K562 (cell line): ENCODE data around the gene HEMK1. TPM values are rescaled to one million over a fixed set of nuclear protein-coding genes. Genes with fewer than 3 reads are reported as not detected.

Experiments used
- CBX3 ChIP-seq, 2 experiments: IDR thresholded peaks; 1 replicate in 1 of 2; 2 replicates in 1 of 2; pipeline ENCODE4 v1.6.1; 2012; ENCODE audit warnings: inconsistent platforms in 2 of 2, low read length in 2 of 2, borderline replicate concordance in 1 of 2, control low read depth in 1 of 2
- CCAR2 ChIP-seq: fragments of 200-400 bp; formaldehyde crosslinking; IDR thresholded peaks from 2 replicates; pipeline ENCODE4 v1.6.1; 2017; ENCODE audit warnings: mild to moderate bottlenecking, low read depth, low read length
- HNRNPK ChIP-seq: fragments of 200-400 bp; formaldehyde crosslinking; IDR thresholded peaks from one replicate; pipeline ENCODE4 v1.6.1; 2018; ENCODE audit warnings: mild to moderate bottlenecking, low read depth, low read length; ENCODE audit not compliant: poor library complexity, severe bottlenecking
- KLF10 ChIP-seq: fragments of 250-450 bp; sonication (Bioruptor Pico); IDR thresholded peaks from 2 replicates; pipeline ENCODE4 v1.6.1; 2021; ENCODE audit warnings: matching md5 sums
- MECOM ChIP-seq: fragments of 250-450 bp; sonication (Bioruptor Pico); IDR thresholded peaks from 2 replicates; pipeline ENCODE4 v1.8.0; 2022; ENCODE audit warnings: inconsistent platforms
- PHB2 ChIP-seq: fragments of 450-650 bp; IDR thresholded peaks from 2 replicates; pipeline ENCODE4 v1.6.1; 2017; ENCODE audit warnings: low read depth
- POLR2A ChIP-seq: fragments of 450-650 bp; conservative IDR thresholded peaks from 2 replicates; pipeline ENCODE4 v1.6.1; 2016
- RBFOX2 ChIP-seq: fragments of 200-400 bp; formaldehyde crosslinking; IDR thresholded peaks from 2 replicates; pipeline ENCODE4 v1.6.1; 2017; ENCODE audit warnings: low read depth, mild to moderate bottlenecking, low read length, moderate library complexity
- SETDB1 ChIP-seq: IDR thresholded peaks from one replicate; pipeline ENCODE4 v1.6.1; 2012; ENCODE audit warnings: low read length, control low read depth, inconsistent platforms
- THAP12 ChIP-seq: fragments of 250-450 bp; sonication (Bioruptor Pico); IDR thresholded peaks from 2 replicates; pipeline ENCODE4 v1.9.0; 2021; ENCODE audit warnings: mild to moderate bottlenecking, inconsistent platforms
- USF1 ChIP-seq: sonication (generic); formaldehyde crosslinking; IDR thresholded peaks from 2 replicates; pipeline ENCODE4 v1.9.0; 2022; ENCODE audit warnings: mild to moderate bottlenecking, missing genetic modification reagents
- ZFP36 ChIP-seq: fragments of 150-350 bp; IDR thresholded peaks from 2 replicates; pipeline ENCODE4 v1.6.1; 2018; ENCODE audit warnings: low read length, low read depth; ENCODE audit not compliant: partially characterized antibody
- ZHX1 ChIP-seq: fragments of 150-350 bp; conservative IDR thresholded peaks from 2 replicates; pipeline ENCODE4 v1.6.1; 2014; ENCODE audit warnings: low read length
- ZKSCAN3 ChIP-seq: fragments of 250-450 bp; sonication (Bioruptor Pico); IDR thresholded peaks from 2 replicates; pipeline ENCODE4 v1.4.0; 2020
- ZNF655 ChIP-seq: fragments of 250-450 bp; sonication (Bioruptor Pico); IDR thresholded peaks from 2 replicates; pipeline ENCODE4 v1.5.0; 2021
- polyA plus RNA-seq, 8 experiments: library from polyadenylated mRNA; depleted of rRNA in 4 of 8; stranded (reverse) in 5 of 8; unstranded in 3 of 8; fragments of >200 nt; fragmentation: Nextera tagmentation in 2 of 8; fragmentation: Illumina TruSeq in 1 of 8; extraction: Ambion mirVana in 2 of 8; extraction: Trizol in 1 of 8; gene quantifications; 2 replicates each; pipeline versions ENCODE4 v1.2.1 to v1.2.3, GENCODE V29; 2011 to 2014; ENCODE audit warnings: inconsistent platforms in 1 of 8, missing spikeins in 1 of 8
- total RNA-seq, 7 experiments: library from RNA; depleted of rRNA in 6 of 7; stranded (reverse); fragments of >200 nt in 6 of 7; fragmentation: Illumina TruSeq in 2 of 7; extraction: Trizol in 2 of 7; gene quantifications; 2 replicates each; pipeline versions ENCODE4 v1.2.1 to v1.2.3, GENCODE V29; 2011 to 2021; ENCODE audit warnings: low replicate concordance in 1 of 7
- TF ChIP-seq, protein P1 (sequence below), 3 experiments: fragments of 200-800 bp in 1 of 3; fragments of 250-450 bp in 1 of 3; fragments of 450-650 bp in 1 of 3; sonication (Bioruptor Pico) in 1 of 3; sonication (Bioruptor generic) in 1 of 3; formaldehyde crosslinking in 1 of 3; IDR thresholded peaks; 2 replicates each; pipeline versions ENCODE4 v1.6.1 to v1.8.0; 2016 to 2022; ENCODE audit warnings: mild to moderate bottlenecking in 2 of 3, missing genetic modification characterization in 2 of 3, missing compliant biosample characterization in 1 of 3, moderate library complexity in 1 of 3

Gene HEMK1
- total and polyA plus RNA-seq, 9 of the 15 experiments (the other 6 are each of a cell fraction or from before 2014, with no cell fraction given): 2.0 to 16.8 (median 11.4) TPM

DNA sequence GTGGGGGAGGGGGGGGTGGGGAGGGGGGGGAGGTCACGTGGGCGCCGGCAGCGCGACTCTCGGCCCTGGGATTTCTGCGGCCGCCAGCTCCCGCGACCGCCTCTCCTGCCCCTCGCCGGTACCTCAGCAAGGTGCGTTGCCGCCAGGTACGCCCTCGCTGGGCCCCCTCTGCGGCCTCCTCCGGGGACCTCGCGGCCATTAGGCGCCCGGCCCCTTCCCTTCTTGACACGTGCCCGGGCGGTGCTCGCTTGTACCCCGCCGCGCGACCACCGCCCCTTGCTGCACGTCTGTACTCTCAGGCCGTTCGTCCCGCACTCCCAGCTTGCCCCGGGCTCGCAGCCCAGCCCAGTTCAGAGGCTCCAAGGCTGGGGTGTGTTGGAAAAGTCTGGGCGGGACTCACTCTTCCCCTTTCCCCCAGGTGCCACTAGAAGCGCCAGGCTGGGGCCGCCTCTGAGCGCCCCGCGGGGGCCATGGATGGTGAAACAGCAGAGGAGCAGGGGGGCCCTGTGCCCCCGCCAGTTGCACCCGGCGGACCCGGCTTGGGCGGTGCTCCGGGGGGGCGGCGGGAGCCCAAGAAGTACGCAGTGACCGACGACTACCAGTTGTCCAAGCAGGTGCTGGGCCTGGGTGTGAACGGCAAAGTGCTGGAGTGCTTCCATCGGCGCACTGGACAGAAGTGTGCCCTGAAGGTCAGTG lies 47.9 kb downstream of the HEMK1 start, which contains the start of gene MAPKAPK3 (continued):
- TF ChIP-seq SETDB1 (no peak), RBFOX2 (peak; percentile 74), CBX3 (IDR thresholded peaks at IDR 0.05; ENCODE audit: borderline replicate concordance in 1 of 2, low read length in 2 of 2) (no peak), ZFP36 (no peak), THAP12 (CRISPR knock-in tag) (no peak), MECOM (CRISPR knock-in tag) (no peak), CCAR2 (no peak), HNRNPK (peak; percentile 99), PHB2 (no peak), ZKSCAN3 (CRISPR knock-in tag) (no peak), ZNF655 (no peak), KLF10 (CRISPR knock-in tag) (no peak), USF1 (CRISPR knock-in tag) (peak; percentile 60), ZHX1 (no peak), POLR2A (0 out of 2 replicates have a peak, but pooled peaks have one; percentile 52)
- TF ChIP-seq, protein P1, sequence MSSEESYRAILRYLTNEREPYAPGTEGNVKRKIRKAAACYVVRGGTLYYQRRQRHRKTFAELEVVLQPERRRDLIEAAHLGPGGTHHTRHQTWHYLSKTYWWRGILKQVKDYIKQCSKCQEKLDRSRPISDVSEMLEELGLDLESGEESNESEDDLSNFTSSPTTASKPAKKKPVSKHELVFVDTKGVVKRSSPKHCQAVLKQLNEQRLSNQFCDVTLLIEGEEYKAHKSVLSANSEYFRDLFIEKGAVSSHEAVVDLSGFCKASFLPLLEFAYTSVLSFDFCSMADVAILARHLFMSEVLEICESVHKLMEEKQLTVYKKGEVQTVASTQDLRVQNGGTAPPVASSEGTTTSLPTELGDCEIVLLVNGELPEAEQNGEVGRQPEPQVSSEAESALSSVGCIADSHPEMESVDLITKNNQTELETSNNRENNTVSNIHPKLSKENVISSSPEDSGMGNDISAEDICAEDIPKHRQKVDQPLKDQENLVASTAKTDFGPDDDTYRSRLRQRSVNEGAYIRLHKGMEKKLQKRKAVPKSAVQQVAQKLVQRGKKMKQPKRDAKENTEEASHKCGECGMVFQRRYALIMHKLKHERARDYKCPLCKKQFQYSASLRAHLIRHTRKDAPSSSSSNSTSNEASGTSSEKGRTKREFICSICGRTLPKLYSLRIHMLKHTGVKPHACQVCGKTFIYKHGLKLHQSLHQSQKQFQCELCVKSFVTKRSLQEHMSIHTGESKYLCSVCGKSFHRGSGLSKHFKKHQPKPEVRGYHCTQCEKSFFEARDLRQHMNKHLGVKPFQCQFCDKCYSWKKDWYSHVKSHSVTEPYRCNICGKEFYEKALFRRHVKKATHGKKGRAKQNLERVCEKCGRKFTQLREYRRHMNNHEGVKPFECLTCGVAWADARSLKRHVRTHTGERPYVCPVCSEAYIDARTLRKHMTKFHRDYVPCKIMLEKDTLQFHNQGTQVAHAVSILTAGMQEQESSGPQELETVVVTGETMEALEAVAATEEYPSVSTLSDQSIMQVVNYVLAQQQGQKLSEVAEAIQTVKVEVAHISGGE (CRISPR knock-in tag; IDR thresholded peaks at IDR 0.05): no peak
